GM12801 (cell line): ENCODE data around the gene PRKN.

Experiments
- CTCF ChIP-seq: IDR thresholded peaks from one replicate; pipeline ENCODE4 v1.5.1; 2011; ENCODE audit warnings: control low read depth; ENCODE audit not compliant: insufficient read length; ENCODE audit errors: extremely low read depth

PRKN gene

DNA sequence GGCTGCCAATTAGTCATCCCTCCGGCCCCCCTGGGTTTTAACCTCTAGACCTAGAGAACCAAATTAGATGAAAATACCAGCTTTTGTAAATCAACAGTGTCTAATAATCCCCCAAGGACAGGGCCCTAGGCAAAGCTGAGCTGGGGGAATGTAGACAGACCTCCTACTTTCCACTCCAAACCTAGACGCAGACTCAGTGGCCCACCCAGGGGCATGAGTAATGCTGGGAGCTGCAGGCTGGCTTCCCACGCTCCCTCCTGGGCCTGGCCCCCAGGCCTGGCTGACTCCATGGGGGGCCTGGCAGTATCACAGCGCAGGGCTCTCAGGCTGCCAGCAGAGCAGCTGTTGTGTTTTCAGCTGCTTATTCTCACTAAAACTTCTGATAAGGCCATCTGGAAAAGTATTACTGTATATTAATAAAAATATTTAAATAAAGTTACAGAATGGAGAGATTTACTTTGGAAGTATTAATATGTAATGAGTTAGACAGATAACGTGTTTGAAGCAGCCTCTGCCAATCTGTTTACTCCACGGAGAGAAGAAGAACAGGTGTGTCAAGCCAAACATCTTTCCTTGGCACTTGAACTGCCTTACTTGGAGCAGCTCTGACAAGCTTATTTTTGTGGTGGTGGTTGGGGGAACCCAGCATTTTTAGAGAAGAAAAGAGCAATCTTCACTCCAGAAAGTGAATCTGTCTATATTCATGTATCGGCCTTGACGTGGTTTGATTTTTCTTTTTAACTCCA is 1309.7 kb downstream of the PRKN start:
- TF ChIP-seq CTCF, result no peak

- TF ChIP-seq CTCF, result no peak
Observed at GRCh38 chr6:161415302-161415855, 1312.2 kb downstream of the PRKN start.

DNA sequence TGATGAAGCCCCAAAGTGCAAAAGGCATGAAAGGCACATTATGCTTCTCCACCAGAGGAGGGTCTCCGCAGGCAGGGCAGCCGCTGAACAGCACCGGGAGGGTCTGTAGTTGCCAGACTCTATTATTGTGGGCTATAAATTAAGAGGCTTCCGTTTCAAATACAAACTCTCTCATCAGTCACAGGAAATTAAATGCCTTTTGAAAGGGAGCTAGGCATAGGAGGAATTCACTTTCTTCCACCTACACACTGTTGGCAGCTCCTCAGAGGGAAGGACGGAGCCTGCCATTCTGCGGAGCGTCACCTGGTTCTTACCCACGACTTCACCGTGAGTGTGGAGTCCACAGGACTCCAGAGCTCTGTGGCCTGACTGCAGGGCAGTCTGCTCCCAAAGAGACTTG is 1312.9 kb downstream of the PRKN start:
- no peak for TF ChIP-seq CTCF

DNA sequence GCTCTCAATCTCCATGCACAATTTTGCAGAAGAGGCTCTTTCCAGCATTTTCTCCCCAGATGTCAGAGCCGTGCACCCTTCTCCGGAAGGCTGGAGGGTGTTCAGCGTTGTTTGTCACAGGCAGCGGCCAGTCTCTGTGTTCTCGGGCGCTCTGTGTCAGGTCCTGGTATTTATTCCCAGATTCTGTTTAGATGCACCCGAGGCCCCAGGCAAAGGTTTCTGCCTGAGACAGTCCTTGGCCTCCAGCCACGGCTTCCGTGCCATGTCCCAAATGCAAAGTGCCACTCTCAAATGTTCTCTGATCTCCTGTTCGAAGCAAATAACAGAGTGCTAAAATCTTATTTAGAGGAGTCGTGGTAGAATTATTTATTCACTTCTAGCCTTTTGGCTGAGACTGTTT is 1313.4 kb downstream of the PRKN start:
- no peak for TF ChIP-seq CTCF

DNA sequence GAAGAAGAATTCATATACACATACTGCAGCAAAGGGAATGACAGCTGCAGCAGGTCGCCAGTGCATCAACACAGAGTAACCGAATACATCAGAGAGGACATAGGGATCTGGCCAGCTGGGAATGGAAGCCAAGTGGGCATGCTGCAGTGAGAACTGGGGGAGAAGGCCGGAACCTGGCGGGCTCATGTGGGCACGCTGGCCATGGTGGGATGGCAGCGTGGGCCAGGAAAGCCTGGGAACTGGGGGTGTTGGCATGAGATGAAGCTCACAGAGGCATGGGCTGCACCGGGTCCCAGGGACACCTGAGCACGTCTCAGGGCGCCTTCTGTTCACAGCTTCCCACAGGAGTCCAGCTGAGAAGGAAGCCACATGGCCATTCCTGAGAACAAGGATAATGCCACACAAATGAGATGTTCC is 1314.2 kb downstream of the PRKN start:
- no peak for TF ChIP-seq CTCF

DNA sequence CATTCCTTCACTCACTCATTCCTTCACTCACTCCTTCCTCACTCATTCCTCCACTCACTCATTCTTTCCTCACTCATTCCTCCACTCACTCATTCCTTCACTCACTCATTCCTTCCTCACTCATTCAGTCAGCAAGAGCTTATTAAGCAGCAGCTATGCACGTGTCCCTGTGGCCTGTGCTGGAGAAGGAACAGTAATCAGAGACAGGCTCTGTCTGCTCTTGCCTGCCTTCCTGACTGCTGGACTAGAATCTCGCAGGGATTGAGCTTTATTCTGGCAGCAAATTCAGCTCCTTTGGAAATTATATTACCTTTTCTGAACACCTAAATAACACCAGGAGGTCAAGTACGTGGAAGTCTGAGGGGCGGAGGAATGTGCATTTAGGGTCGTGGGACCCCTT is 1314.8 kb downstream of the PRKN start:
- no peak for TF ChIP-seq CTCF

DNA sequence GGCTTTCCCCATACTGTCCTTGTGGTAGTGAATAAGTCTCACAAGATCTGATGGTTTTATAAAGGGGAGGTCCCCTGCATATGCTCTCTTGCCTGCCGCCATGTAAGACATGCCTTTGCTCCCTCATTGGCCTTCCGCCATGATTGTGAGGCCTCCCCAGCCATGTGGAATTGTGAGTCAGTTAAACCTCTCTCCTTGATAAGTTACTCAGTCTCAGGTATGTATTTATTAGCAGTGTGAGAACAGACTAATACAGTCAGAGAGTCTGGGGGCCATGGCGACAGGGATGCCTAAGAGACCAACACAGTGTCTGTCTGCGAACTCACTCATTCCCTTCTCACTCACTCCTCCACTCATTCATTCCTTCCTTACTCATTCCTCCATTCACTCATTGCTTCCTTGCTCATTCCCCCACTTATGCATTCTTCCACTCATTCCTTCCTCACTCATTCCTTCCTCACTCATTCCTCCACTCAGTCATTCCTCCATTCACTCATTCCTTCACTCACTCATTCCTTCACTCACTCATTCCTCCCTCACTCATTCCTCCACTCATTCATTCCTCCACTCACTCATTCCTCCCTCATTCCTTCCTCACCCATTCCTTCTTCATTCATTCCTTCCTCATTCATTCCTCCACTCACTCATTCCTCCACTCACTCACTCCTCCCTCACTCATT is 1316.2 kb downstream of the PRKN start:
- no peak for TF ChIP-seq CTCF
